HepG2 (cell line): Measurements from ENCODE around the gene CAST. TPM values are rescaled to one million over a fixed set of nuclear protein-coding genes. Genes with fewer than 3 reads are reported as not detected.
A peak's percentile ranks its signal among the peaks of the same experiment; 100 is the strongest.

ENCODE experiments used
- AKAP8 ChIP-seq: sonication (generic); formaldehyde crosslinking; IDR thresholded peaks from 2 replicates; pipeline ENCODE4 v1.5.1; 2020; ENCODE audit warnings: mild to moderate bottlenecking, missing genetic modification reagents
- ARNT2 ChIP-seq: sonication (generic); formaldehyde crosslinking; IDR thresholded peaks from 2 replicates; pipeline ENCODE4 v1.8.0; 2022; ENCODE audit warnings: mild to moderate bottlenecking, low read depth, missing genetic modification reagents, moderate library complexity
- HDAC2 ChIP-seq: sonication (generic); formaldehyde crosslinking; IDR thresholded peaks from 2 replicates; pipeline ENCODE4 v1.4.0; 2020; ENCODE audit warnings: missing genetic modification reagents
- ISX ChIP-seq: sonication (generic); formaldehyde crosslinking; conservative IDR thresholded peaks from 2 replicates; pipeline ENCODE4 v1.5.0; 2020; ENCODE audit warnings: missing genetic modification reagents
- MED1 ChIP-seq: sonication (generic); formaldehyde crosslinking; IDR thresholded peaks from 2 replicates; pipeline ENCODE4 v1.4.0; 2020; ENCODE audit warnings: missing genetic modification reagents
- MTF2 ChIP-seq: sonication (generic); formaldehyde crosslinking; IDR thresholded peaks from 2 replicates; pipeline ENCODE4 v1.5.0; 2020; ENCODE audit warnings: missing genetic modification reagents, borderline replicate concordance
- NFAT5 ChIP-seq: sonication (generic); formaldehyde crosslinking; IDR thresholded peaks from 2 replicates; pipeline ENCODE4 v1.4.0; 2020; ENCODE audit warnings: missing genetic modification reagents
- NFIB ChIP-seq: sonication (generic); formaldehyde crosslinking; IDR thresholded peaks from 2 replicates; pipeline ENCODE4 v1.9.0; 2021; ENCODE audit warnings: missing genetic modification reagents, mild to moderate bottlenecking, borderline replicate concordance
- SP2 ChIP-seq: sonication (generic); formaldehyde crosslinking; IDR thresholded peaks from 2 replicates; pipeline ENCODE4 v1.5.1; 2020; ENCODE audit warnings: mild to moderate bottlenecking, missing genetic modification reagents
- THAP11 ChIP-seq: IDR thresholded peaks from 2 replicates; pipeline ENCODE4 v1.6.1; 2016; ENCODE audit warnings: missing biosample characterization, missing genetic modification reagents
- ZKSCAN1 ChIP-seq: fragments of 150-350 bp; IDR thresholded peaks from 2 replicates; pipeline ENCODE4 v1.6.1; 2014; ENCODE audit warnings: low read length
- ZNF232 ChIP-seq: sonication (generic); formaldehyde crosslinking; IDR thresholded peaks from 2 replicates; pipeline ENCODE4 v1.4.0; 2020; ENCODE audit warnings: missing genetic modification reagents, borderline replicate concordance
- ZNF484 ChIP-seq: sonication (generic); formaldehyde crosslinking; IDR thresholded peaks from 2 replicates; pipeline ENCODE4 v1.5.1; 2020; ENCODE audit warnings: mild to moderate bottlenecking, low read depth, missing genetic modification reagents, borderline replicate concordance
- ZNF557 ChIP-seq: sonication (generic); formaldehyde crosslinking; IDR thresholded peaks from 2 replicates; pipeline ENCODE4 v1.4.0; 2020; ENCODE audit warnings: missing genetic modification reagents
- ZNF724P ChIP-seq: sonication (generic); formaldehyde crosslinking; IDR thresholded peaks from 2 replicates; pipeline ENCODE4 v1.8.0; 2022; ENCODE audit warnings: missing genetic modification reagents, borderline replicate concordance
- ZSCAN9 ChIP-seq: IDR thresholded peaks from 2 replicates; pipeline ENCODE4 v1.6.1; 2016; ENCODE audit warnings: borderline replicate concordance
- ZZZ3 ChIP-seq: sonication (generic); formaldehyde crosslinking; IDR thresholded peaks from 2 replicates; pipeline ENCODE4 v1.4.0; 2020; ENCODE audit warnings: missing genetic modification reagents, mild to moderate bottlenecking, borderline replicate concordance
- polyA plus RNA-seq, 8 experiments: library from polyadenylated mRNA; depleted of rRNA in 3 of 8; stranded (reverse) in 7 of 8; unstranded in 1 of 8; fragments of >200 nt; fragmentation: Illumina TruSeq in 4 of 8; extraction: Trizol in 4 of 8; gene quantifications; 2 replicates each; pipeline versions ENCODE4 v1.2.1 to v1.2.3, GENCODE V29; 2011 to 2016; ENCODE audit warnings: low read depth in 4 of 8, missing spikeins in 1 of 8, mixed read lengths in 1 of 8; ENCODE audit not compliant: insufficient read depth in 1 of 8
- total RNA-seq, 5 experiments: library from RNA; depleted of rRNA; stranded (reverse); fragments of >200 nt; fragmentation: Illumina TruSeq; extraction: Trizol; gene quantifications; 2 replicates each; pipeline ENCODE4 v1.2.3, GENCODE V29; 2016; ENCODE audit warnings: low read depth in 1 of 5
- TF ChIP-seq, protein P1 (sequence below): sonication (generic); formaldehyde crosslinking; IDR thresholded peaks from 2 replicates; pipeline ENCODE4 v1.4.0; 2020; ENCODE audit warnings: low read depth, missing genetic modification reagents
- TF ChIP-seq, protein P2 (sequence below): IDR thresholded peaks from 2 replicates; pipeline ENCODE4 v1.6.1; 2016; ENCODE audit warnings: missing genetic modification reagents, missing compliant biosample characterization

CAST gene
- total and polyA plus RNA-seq, 2 of the 13 experiments (the other 11 are each of a cell fraction or from before 2014, with no cell fraction given), result 42.1 to 67.6 TPM

GRCh38 chr5:96662725-96663518 lies 746 bp downstream of the CAST start (continued):
- TF ChIP-seq, protein P1, sequence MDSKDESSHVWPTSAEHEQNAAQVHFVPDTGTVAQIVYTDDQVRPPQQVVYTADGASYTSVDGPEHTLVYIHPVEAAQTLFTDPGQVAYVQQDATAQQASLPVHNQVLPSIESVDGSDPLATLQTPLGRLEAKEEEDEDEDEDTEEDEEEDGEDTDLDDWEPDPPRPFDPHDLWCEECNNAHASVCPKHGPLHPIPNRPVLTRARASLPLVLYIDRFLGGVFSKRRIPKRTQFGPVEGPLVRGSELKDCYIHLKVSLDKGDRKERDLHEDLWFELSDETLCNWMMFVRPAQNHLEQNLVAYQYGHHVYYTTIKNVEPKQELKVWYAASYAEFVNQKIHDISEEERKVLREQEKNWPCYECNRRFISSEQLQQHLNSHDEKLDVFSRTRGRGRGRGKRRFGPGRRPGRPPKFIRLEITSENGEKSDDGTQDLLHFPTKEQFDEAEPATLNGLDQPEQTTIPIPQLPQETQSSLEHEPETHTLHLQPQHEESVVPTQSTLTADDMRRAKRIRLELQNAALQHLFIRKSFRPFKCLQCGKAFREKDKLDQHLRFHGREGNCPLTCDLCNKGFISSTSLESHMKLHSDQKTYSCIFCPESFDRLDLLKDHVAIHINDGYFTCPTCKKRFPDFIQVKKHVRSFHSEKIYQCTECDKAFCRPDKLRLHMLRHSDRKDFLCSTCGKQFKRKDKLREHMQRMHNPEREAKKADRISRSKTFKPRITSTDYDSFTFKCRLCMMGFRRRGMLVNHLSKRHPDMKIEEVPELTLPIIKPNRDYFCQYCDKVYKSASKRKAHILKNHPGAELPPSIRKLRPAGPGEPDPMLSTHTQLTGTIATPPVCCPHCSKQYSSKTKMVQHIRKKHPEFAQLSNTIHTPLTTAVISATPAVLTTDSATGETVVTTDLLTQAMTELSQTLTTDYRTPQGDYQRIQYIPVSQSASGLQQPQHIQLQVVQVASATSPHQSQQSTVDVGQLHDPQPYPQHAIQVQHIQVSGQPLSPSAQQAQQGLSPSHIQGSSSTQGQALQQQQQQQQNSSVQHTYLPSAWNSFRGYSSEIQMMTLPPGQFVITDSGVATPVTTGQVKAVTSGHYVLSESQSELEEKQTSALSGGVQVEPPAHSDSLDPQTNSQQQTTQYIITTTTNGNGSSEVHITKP (CRISPR knock-in tag), result peak; percentile 46
- TF ChIP-seq, protein P2, sequence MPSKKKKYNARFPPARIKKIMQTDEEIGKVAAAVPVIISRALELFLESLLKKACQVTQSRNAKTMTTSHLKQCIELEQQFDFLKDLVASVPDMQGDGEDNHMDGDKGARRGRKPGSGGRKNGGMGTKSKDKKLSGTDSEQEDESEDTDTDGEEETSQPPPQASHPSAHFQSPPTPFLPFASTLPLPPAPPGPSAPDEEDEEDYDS (CRISPR knock-in tag), result peak; percentile 35; the same call in 1 of the 2 replicates
- TF ChIP-seq THAP11 (CRISPR knock-in tag) (no peak), MED1 (peak; percentile 18; the same call in 1 of the 2 replicates), ZNF724P (CRISPR knock-in tag) (no peak), ZNF232 (CRISPR knock-in tag) (0 out of 2 replicates have a peak, but pooled peaks have one; percentile 35), AKAP8 (CRISPR knock-in tag) (0 out of 2 replicates have a peak, but pooled peaks have one; percentile 23), ZZZ3 (CRISPR knock-in tag) (no peak), ZNF484 (CRISPR knock-in tag) (no peak), ISX (0 out of 2 replicates have a peak, but pooled peaks have one; percentile 52), HDAC2 (CRISPR knock-in tag) (no peak), ZSCAN9 (CRISPR knock-in tag) (no peak), NFIB (no peak), SP2 (CRISPR knock-in tag) (0 out of 2 replicates have a peak, but pooled peaks have one; percentile 9), ZKSCAN1 (no peak), ARNT2 (CRISPR knock-in tag) (no peak), ZNF557 (no peak), NFAT5 (CRISPR knock-in tag) (no peak), MTF2 (CRISPR knock-in tag) (no peak)
